Measurements from ENCODE around the gene MKNK1. TPM values are rescaled to one million over a fixed set of nuclear protein-coding genes. Genes with fewer than 3 reads are reported as not detected.

Gene MKNK1
- total and polyA plus RNA-seq, 2 of the 4 experiments (the other 2 are of a cell fraction), result 14.3 to 35.2 TPM

DNA sequence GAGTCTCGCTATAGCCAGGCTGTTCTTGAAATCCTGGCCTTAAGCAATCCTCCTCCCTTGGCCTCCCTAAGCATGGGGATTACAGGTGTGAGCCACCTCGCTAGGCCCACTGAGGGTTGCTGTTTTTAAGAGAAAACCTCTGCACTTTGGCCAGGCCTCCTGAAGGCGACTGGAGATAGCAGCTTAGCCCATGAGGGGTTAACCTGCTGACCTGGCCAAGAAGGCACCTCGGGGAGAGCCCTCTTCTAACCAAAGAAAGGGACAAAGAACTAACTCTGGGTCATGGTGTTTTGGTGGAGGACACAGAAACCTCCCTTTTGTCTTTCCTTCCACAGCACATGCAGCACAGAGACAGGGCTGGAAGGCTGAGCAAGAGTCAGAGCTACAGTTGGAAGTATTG, 35.0 kb downstream of the MKNK1 start:
- Histone ChIP-seq H3K79me1 (ENCODE audit: low read depth in 1 of 2, low read length in 2 of 2) (no peaks in the 10 kb centered on the region), H3K9me1 (ENCODE audit: insufficient read depth, low read length) (peaks cover 11% of the 10 kb centered on the region), H4K8ac (ENCODE audit: low read depth in 2 of 2, low read length in 2 of 2) (no peak overlapping the region), H3K9me3 (ENCODE audit: control insufficient read depth, insufficient read depth, low read length) (no peaks in the 10 kb centered on the region), H3K27me3 (ENCODE audit: control insufficient read depth, insufficient read depth, low read length) (no peaks in the 10 kb centered on the region), H2BK15ac (ENCODE audit: low read depth, low read length) (no peak overlapping the region), H3K36me3 (ENCODE audit: control insufficient read depth, insufficient read depth, low read length) (peaks cover 20% of the 10 kb centered on the region), H3K4me1 (ENCODE audit: control insufficient read depth, insufficient read depth, low read length) (peaks cover 2% of the 10 kb centered on the region; the same call in 1 of the 2 replicates), H2AK5ac (ENCODE audit: low read depth, low read length) (no peak overlapping the region), H3K9ac (ENCODE audit: low read depth, low read length) (no peak overlapping the region), H2AFZ (replicated peaks; ENCODE audit: low read length, poor library complexity) (no peak overlapping the region), H3K4ac (ENCODE audit: low read depth, low read length) (no peak overlapping the region), H2BK5ac (ENCODE audit: low read depth, low read length, poor library complexity, severe bottlenecking) (no peak overlapping the region), H2BK20ac (ENCODE audit: low read depth, low read length) (no peak overlapping the region), H2AK9ac (replicated peaks; ENCODE audit: low read depth, low read length, poor library complexity) (no peak overlapping the region), H3K14ac (replicated peaks; ENCODE audit: low read depth, low read length) (no peak overlapping the region), H2BK120ac (ENCODE audit: low read depth, low read length) (no peak overlapping the region), H4K20me1 (ENCODE audit: insufficient read depth, low read length) (no peaks in the 10 kb centered on the region), H3K4me3 (ENCODE audit: insufficient read depth, low read depth, low read length) (no peak overlapping the region), H4K5ac (ENCODE audit: low read depth, low read length) (no peak overlapping the region), H3K4me2 (ENCODE audit: low read depth, low read length) (no peak overlapping the region), H4K91ac (ENCODE audit: insufficient read depth, low read depth, low read length) (no peak overlapping the region), H3K18ac (ENCODE audit: low read depth, low read length) (no peak overlapping the region), H3K27ac (ENCODE audit: insufficient read depth, low read length) (no peak overlapping the region), H3K23ac (ENCODE audit: low read depth, low read length) (no peak overlapping the region), H3K56ac (ENCODE audit: extremely low read depth, insufficient read depth, low read length) (no peak overlapping the region)
- in situ Hi-C loops (cut with MboI; ENCODE audit: low sequenced_read_pairs) (no loop called here), intact Hi-C loops (cut with micrococcal nuclease) (no loop called here), dilution Hi-C loops (cut with HindIII; ENCODE audit: low sequenced_read_pairs, unreplicated experiment) (no loop called here)
- no peak for TF ChIP-seq FOS (IDR thresholded peaks at IDR 0.05; ENCODE audit: low read depth, low read length)
- no peak for TF ChIP-seq CEBPB (IDR thresholded peaks at IDR 0.05; ENCODE audit: low read depth, low read length)
- no peak for TF ChIP-seq CHD1 (IDR thresholded peaks at IDR 0.05; ENCODE audit: low read depth, low read length)
- TF ChIP-seq POLR2A (IDR thresholded peaks at IDR 0.05; ENCODE audit: low read depth, low read length), result no peak
- TF ChIP-seq, protein P1, sequence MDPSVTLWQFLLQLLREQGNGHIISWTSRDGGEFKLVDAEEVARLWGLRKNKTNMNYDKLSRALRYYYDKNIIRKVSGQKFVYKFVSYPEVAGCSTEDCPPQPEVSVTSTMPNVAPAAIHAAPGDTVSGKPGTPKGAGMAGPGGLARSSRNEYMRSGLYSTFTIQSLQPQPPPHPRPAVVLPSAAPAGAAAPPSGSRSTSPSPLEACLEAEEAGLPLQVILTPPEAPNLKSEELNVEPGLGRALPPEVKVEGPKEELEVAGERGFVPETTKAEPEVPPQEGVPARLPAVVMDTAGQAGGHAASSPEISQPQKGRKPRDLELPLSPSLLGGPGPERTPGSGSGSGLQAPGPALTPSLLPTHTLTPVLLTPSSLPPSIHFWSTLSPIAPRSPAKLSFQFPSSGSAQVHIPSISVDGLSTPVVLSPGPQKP (IDR thresholded peaks at IDR 0.05; ENCODE audit: borderline replicate concordance, low read depth, low read length), result no peak
- no peak for TF ChIP-seq RCOR1 (IDR thresholded peaks at IDR 0.05; ENCODE audit: insufficient replicate concordance, low read length)
- TF ChIP-seq NFE2L2 (IDR thresholded peaks at IDR 0.05; ENCODE audit: low read depth, low read length), result no peak
- no peak for TF ChIP-seq MAFK (IDR thresholded peaks at IDR 0.05; ENCODE audit: low read depth, low read length)
- no peak for TF ChIP-seq MAZ (IDR thresholded peaks at IDR 0.05; ENCODE audit: borderline replicate concordance, low read depth, low read length)
- no peak for TF ChIP-seq SMC3 (IDR thresholded peaks at IDR 0.05; ENCODE audit: low read depth, low read length)
- TF ChIP-seq RFX5 (IDR thresholded peaks at IDR 0.05; ENCODE audit: low read depth, low read length), result no peak
- TF ChIP-seq MXI1 (IDR thresholded peaks at IDR 0.05; ENCODE audit: borderline replicate concordance, low read depth, low read length), result no peak
- no peak for TF ChIP-seq RAD21 (IDR thresholded peaks at IDR 0.05; ENCODE audit: low read length)
- TF ChIP-seq BHLHE40 (IDR thresholded peaks at IDR 0.05; ENCODE audit: low read depth, low read length), result no peak
- TF ChIP-seq, protein P2, sequence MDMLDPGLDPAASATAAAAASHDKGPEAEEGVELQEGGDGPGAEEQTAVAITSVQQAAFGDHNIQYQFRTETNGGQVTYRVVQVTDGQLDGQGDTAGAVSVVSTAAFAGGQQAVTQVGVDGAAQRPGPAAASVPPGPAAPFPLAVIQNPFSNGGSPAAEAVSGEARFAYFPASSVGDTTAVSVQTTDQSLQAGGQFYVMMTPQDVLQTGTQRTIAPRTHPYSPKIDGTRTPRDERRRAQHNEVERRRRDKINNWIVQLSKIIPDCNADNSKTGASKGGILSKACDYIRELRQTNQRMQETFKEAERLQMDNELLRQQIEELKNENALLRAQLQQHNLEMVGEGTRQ (IDR thresholded peaks at IDR 0.05; ENCODE audit: low read depth, low read length), result no peak
- TF ChIP-seq, protein P3, sequence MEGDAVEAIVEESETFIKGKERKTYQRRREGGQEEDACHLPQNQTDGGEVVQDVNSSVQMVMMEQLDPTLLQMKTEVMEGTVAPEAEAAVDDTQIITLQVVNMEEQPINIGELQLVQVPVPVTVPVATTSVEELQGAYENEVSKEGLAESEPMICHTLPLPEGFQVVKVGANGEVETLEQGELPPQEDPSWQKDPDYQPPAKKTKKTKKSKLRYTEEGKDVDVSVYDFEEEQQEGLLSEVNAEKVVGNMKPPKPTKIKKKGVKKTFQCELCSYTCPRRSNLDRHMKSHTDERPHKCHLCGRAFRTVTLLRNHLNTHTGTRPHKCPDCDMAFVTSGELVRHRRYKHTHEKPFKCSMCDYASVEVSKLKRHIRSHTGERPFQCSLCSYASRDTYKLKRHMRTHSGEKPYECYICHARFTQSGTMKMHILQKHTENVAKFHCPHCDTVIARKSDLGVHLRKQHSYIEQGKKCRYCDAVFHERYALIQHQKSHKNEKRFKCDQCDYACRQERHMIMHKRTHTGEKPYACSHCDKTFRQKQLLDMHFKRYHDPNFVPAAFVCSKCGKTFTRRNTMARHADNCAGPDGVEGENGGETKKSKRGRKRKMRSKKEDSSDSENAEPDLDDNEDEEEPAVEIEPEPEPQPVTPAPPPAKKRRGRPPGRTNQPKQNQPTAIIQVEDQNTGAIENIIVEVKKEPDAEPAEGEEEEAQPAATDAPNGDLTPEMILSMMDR (conservative IDR thresholded peaks at IDR 0.05; ENCODE audit: low read depth, low read length), result no peak
- POLR2A ChIA-PET (ENCODE audit: unreplicated experiment), result no interaction called here
- ATAC-seq (ENCODE audit: low read depth), result no peak
- DNase-seq, result no peak
- CTCF ChIA-PET, result no interaction called here
- no CpG with 5 or more reads among the region's 4 CpGs for WGBS, 2 experiments (ENCODE audit: extremely low coverage in 2 of 2, insufficient read length in 1 of 2)
- no TSS peak for BruUV-seq (replicated peaks)

All from IMR-90 (cell line).